ENCODE results near the gene TBC1D22A.
"Not testable (repeated sequence)": the region's sequence is repeated elsewhere in the genome, so short reads cannot be mapped to it uniquely, and the experiment has no call there.

Gene TBC1D22A

DNA sequence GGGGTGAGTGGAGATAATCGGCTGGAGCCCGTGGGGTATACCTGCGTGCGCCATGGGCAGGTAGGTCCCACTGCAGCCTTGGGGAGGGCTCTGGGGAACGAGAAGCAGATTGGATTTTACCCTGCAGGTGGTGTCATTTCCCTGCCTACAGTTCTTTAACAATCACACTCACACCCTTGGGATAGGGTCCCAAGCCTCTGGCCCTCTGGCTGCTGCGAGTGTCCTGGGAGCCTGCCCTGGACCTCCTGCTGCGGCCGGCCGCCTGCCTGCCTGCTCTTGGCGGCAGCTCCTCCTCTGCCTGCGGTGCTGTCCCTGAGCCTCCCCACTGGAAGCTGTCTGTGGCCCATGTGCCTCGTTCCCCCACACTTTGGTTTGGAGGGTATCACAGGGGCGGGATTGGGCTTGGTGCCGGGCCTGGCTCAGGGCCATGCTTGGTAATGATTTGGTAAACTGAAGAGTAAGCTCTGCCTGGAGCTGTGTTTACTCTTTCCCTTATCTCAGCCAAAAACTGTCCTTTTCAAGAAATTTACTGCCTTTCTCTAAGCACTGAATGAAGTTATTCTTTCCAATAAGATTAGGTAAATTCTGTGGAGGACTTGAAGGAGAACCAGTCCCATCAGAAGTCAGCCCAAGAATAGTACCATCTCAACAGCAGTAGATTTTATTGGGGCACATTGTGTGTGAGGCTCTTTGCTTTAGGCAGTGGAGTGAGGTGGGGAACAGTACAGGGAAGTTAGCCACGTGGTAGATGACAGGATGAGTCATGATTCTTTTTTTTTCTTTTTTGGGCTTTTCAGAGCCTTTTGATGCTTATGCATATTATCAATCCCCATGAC, 53.7 kb downstream of the TBC1D22A start:
- intact Hi-C loops (cut with DNase I) = no loop called here
- peak in 16 of 42 donors; percentile 18 to 62 (median 38) for DNase-seq

DNA sequence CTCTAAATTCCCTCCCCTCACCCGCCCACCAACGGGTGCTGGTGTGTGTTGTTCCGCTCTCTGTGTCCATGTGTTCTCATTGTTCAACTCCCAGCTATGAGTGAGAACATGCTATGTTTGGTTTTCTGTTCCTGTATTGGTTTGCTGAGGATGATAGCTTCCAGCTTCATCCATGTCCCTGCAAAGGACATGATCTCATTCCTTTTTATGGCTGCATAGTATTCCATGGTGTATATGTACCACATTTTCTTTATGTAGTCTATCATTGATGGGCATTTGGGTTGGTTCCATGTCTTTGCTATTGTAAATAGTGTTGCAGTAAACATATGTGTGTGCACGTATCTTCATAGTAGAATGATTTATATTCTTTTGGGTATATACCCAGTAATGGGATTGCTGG, 54.9 kb downstream of the TBC1D22A start:
- intact Hi-C loops (cut with DNase I); DNase-seq: not testable (repeated sequence)

DNA sequence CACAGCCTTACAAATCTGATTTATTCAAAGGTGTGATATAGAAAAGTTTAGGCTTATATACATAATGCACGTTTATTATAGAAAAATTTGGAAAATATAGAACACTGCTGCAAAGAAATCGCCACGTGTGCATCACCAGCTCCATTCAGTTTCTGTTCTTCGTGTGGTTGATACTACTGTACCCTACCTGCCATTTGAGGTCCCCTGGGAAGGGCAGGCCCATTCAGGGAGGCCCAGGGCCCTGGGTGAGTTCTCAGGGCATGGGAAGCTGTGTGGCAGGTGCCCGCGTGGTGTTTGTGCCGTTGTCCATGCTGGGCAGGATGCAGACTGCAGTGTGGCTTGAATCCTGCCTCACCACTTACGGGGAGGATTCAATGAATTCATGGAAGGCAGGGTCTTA, 60.8 kb downstream of the TBC1D22A start:
- intact Hi-C loops (cut with DNase I) = no loop called here
- DNase-seq = no peak

- intact Hi-C loops (cut with DNase I) = no loop called here
- peak in 1 of 42 donors; percentile 2 for DNase-seq
Measured at GRCh38 chr22:46823654-46824053, 61.2 kb downstream of the TBC1D22A start.

- intact Hi-C loops (cut with DNase I) = no loop called here
- DNase-seq = no peak
Measured at GRCh38 chr22:46824344-46824909, 62.0 kb downstream of the TBC1D22A start.

DNA sequence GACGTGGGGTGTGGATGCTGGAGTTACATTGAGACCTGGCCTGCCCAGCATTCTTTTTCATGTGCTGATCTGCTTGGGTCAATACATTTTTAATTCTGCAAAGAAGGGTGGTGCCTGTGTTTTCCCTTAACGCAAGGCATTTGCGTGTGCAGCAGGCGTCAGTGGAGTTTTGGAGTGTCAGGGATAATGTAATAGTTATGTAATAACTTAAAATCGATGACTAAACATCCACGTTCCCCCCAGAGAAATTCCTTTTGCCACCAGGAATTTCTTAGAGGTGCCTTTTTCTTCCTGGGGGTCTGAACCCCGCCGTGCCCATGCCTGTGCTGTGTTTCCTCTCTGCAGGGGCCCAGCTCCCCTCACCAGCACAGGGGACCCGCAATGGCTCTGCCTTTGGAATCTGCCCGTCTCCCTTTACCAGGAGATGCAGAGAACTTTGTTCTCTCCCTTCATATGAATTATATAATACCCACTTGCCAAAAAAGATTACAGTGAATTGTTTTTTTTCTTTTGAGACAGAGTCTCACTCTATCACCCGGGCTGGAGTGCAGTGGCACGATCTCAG, 62.6 kb downstream of the TBC1D22A start:
- peak in 3 of 42 donors; percentile 7 to 51 (median 41) for DNase-seq
- intact Hi-C loops (cut with DNase I) = no loop called here

GRCh38 chr22:46826438-46827135, 64.1 kb downstream of the TBC1D22A start:
- intact Hi-C loops (cut with DNase I) = no loop called here
- peak in 1 of 42 donors; percentile 4 for DNase-seq

DNA sequence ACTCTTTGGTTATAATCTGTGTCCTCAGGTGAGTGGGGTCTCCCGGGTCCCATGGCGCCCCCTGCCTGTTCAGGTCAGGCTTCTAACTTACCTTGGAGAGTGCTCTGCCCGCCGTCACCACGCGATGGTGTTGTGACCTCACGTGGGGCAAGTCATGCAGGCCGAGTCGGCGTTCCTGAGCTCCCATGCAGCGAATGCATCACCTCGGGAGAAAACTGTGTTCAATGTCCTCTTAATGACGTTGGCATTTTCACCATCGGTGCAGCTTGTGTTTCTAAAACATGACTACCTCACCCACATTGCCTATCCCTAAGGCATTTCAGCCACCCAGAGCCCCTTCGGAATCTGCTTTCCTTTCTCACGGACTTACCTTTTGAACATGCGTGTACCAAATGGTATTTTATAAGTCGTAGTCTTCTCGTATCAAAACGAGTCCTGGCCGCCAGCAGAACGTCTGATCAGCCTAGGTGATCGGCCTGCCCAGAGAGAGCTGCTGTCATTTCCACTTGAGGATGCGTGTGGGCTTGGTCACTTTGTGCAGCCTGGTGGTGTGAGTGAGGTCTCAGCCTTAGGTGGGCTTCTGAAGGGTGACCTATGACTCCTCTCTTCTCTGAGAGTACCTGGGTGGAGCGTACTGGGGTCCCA, 64.8 kb downstream of the TBC1D22A start:
- DNase-seq = peak in 27 of 42 donors; percentile 25 to 73 (median 49)
- intact Hi-C loops (cut with DNase I) = no loop called here

- intact Hi-C loops (cut with DNase I) = no loop called here
Measured at GRCh38 chr22:46827781-46828180, 65.3 kb downstream of the TBC1D22A start.

DNA sequence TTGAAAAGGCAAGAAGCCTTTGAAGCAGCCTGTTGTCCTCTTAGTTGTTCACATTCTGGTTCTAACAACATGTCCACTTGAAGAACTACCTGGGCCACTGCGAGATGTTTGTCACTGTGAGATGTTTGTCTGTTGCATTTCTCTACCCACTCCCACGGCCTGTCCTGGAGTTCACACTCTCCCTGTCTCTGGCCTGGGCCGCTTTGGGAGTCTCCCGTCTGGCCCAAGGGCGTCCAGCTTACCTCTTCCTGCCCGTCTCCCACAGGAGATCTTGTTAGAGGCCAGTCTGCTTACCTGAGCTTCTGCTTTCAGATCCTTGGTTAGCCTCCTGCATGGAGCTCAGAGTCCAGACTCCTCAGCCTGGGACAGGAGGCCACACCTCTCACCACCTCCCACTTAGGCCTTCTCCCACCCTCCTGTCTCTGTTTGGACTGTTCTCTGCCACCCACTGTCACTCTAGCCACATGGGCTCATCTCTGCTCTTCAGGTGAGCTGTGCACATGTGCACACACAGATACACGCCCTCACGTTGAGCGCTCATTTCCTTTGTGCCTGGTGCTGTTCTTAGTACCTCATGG, 66.0 kb downstream of the TBC1D22A start:
- DNase-seq = no peak
- intact Hi-C loops (cut with DNase I) = no loop called here

More at GRCh38 chr22:46827781-46828180, 65.3 kb downstream of the TBC1D22A start:
- no peak for DNase-seq

- no peak for DNase-seq
- intact Hi-C loops (cut with DNase I) = no loop called here
Measured at GRCh38 chr22:46829117-46829891, 66.9 kb downstream of the TBC1D22A start.

DNA sequence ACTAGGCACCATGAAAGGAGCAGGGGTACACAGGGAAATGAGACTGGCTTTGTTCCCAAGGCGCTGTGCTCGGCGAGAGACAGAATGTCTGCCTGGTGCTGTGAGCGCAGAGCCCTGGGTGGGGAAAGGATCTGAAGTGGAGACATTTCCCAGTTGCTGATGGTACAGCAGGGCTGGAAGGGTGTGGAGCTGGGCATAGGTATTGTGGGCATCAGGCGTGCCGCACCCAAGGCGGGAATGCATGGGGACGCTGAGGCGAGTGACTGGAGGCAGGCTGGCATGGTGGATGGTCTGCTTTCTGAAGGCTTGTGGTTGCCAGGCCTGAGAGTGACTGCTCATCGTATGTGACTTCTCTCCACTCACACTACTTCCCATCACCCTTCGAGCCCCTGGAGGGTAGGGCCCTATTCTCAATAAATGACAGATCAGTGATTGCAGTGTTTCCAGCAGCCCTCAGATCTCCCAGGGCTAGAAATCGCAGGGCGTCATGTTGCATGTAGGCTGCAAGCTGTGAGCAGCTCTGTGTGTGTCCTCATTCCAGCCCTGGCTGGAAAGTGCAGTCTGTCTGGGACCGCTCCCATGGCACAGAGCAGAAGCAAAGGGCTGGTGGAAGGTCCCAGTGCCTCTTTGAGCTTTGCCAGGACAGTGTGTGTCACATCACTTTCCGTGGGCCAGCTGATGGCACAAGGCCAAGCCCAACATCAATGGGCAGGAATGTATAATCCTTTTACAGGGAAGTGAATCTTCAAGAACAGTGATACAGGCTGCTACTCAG, 67.7 kb downstream of the TBC1D22A start:
- peak in 25 of 42 donors; percentile 20 to 72 (median 48) for DNase-seq
- intact Hi-C loops (cut with DNase I) = no loop called here

DNA sequence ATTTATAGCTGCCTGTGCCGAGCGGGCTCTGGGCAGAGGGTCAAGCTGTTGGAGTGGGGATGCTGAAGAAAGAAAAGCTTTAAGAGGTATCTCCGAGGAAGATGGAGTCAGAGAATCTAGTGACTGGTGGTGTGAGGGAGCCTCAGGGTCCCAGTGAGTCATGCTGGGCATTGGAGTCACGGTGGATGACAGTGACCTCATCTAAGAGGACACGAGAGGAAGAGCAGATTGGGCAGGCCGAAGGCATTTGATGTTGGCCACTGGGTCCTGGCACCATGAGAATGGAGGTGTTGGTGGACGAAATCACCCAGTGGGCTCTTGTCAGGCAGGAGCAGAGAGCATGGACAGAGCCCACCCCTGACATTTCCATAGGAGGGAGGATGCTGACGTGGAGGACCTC, 68.4 kb downstream of the TBC1D22A start:
- intact Hi-C loops (cut with DNase I) = no loop called here
- no peak for DNase-seq

DNA sequence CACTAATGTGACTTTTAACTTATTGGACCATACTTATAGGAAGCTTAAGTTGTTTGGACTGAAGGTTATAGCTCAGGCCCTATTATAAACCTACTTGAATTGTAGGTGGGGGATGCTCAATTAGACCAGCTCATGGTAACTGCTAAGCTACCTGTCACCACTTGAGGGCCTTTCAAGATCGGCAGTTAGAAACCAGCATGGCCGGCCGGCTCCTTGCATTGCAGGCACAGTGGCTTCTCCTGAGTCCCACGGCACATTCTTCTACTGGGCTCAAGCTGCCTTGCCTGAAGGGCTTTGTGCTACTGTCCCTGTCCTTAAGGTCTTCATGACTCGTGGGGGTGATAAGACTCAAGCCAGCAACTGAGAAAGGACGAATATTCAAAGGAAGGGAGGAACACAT, 70.8 kb downstream of the TBC1D22A start:
- DNase-seq = peak in 1 of 42 donors; percentile 36
- intact Hi-C loops (cut with DNase I) = no loop called here

- intact Hi-C loops (cut with DNase I) = no loop called here
- DNase-seq = no peak
Measured at GRCh38 chr22:46834021-46834737, 71.7 kb downstream of the TBC1D22A start.

GRCh38 chr22:46835288-46835687, 72.8 kb downstream of the TBC1D22A start:
- intact Hi-C loops (cut with DNase I) = no loop called here
- no peak for DNase-seq

GRCh38 chr22:46835693-46836092, 73.2 kb downstream of the TBC1D22A start:
- DNase-seq = no peak
- intact Hi-C loops (cut with DNase I) = no loop called here

All from head of caudate nucleus (tissue), 42 donors.